Gastroesophageal sphincter (tissue), 3 donors: Measurements from ENCODE around the gene MYCBP.

ENCODE experiments used
- POLR2AphosphoS5 ChIP-seq: sonication (generic); formaldehyde crosslinking; IDR thresholded peaks from one replicate; pipeline ENCODE4 v1.6.1; 2017; ENCODE audit warnings: antibody characterized with exemption
- TF ChIP-seq, protein P1 (sequence below), 4 experiments: fragments of 200-600 bp in 2 of 4; fragments of 450-650 bp in 2 of 4; sonication (generic) in 1 of 4; IDR thresholded peaks; one replicate each; pipeline ENCODE4 v1.5.1; 2017 to 2019; ENCODE audit warnings: antibody characterized with exemption in 4 of 4, mild to moderate bottlenecking in 2 of 4, moderate library complexity in 2 of 4

DNA sequence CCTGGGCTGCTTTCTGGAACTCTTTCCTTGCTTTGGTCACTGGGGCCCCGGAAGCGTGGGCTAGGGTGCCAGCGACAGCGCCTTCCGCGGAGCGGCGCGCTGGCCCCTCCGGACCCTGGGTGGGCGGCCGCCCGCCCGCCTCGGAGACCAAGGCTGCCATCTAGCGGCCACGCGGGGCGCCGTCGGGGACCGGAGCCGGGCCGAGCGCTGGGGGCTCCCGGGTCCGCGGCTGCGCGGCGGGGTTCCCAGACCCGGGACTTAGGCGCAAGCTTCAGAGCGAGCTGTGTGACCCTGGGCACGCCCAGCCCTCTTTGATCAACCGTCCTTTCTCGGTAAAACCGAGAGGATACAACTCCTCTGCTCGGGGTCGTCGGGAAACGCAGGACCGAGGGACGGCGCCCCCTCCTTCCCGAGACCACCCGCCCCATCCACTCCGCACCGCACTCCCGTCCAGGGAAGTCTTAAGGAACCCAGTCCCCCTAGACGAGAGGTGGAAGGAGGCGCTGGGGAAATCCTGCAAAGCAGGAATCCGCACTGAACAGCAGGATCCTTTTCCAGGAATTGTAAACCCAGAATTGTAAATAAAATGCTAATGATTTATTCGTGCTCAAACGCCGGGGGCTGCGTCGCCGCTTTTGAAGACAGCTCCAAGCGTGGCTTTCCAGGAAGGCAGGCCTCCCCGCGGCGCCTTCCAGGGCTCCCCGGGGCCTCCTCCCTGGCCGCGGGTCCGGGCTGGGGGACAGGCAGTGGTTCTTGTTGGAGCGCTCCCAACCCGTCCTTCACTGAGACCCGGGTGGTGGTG, 54.8 kb downstream of the MYCBP start:
- TF ChIP-seq, protein P1, sequence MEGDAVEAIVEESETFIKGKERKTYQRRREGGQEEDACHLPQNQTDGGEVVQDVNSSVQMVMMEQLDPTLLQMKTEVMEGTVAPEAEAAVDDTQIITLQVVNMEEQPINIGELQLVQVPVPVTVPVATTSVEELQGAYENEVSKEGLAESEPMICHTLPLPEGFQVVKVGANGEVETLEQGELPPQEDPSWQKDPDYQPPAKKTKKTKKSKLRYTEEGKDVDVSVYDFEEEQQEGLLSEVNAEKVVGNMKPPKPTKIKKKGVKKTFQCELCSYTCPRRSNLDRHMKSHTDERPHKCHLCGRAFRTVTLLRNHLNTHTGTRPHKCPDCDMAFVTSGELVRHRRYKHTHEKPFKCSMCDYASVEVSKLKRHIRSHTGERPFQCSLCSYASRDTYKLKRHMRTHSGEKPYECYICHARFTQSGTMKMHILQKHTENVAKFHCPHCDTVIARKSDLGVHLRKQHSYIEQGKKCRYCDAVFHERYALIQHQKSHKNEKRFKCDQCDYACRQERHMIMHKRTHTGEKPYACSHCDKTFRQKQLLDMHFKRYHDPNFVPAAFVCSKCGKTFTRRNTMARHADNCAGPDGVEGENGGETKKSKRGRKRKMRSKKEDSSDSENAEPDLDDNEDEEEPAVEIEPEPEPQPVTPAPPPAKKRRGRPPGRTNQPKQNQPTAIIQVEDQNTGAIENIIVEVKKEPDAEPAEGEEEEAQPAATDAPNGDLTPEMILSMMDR (IDR thresholded peaks at IDR 0.05): peak in 3 of 4 experiments; percentile 47 to 82 (median 63)
- TF ChIP-seq POLR2AphosphoS5: no peak
